Measurements from ENCODE around the gene CNTN3.

Gene CNTN3
- total RNA-seq, result 0 reads per million in 4 donors

- DNase-seq, result peak in 1 of 5 donors; percentile 10
Measured at GRCh38 chr3:74614107-74614967, at the start of gene CNTN3. Gene CNTN3, minus strand, starts transcription at chr3:74614659. Its CDS starts 93,547 bp downstream, at chr3:74521112.

GRCh38 chr3:74663178-74663577 is 48.7 kb upstream of the CNTN3 start:
- DNase-seq, result no peak

GRCh38 chr3:74661672-74662071 is 47.2 kb upstream of the CNTN3 start:
- DNase-seq, result no peak

GRCh38 chr3:74651885-74652284 is 37.4 kb upstream of the CNTN3 start:
- no peak for DNase-seq

GRCh38 chr3:74651292-74651691 is 36.8 kb upstream of the CNTN3 start:
- DNase-seq, result no peak

- no peak for DNase-seq
Measured at GRCh38 chr3:74648107-74648506, 33.6 kb upstream of the CNTN3 start.

GRCh38 chr3:74646094-74646493 is 31.6 kb upstream of the CNTN3 start:
- DNase-seq, result no peak

- DNase-seq, result no peak
Measured at GRCh38 chr3:74643636-74644035, 29.2 kb upstream of the CNTN3 start.

GRCh38 chr3:74642876-74643275 is 28.4 kb upstream of the CNTN3 start:
- no peak for DNase-seq

- DNase-seq, result no peak
Measured at GRCh38 chr3:74640211-74640610, 25.8 kb upstream of the CNTN3 start.

- no peak for DNase-seq
Measured at GRCh38 chr3:74639681-74640080, 25.2 kb upstream of the CNTN3 start.

GRCh38 chr3:74636981-74637380 is 22.5 kb upstream of the CNTN3 start:
- DNase-seq, result no peak

- no peak for DNase-seq
Measured at GRCh38 chr3:74633021-74633420, 18.6 kb upstream of the CNTN3 start.

- no peak for DNase-seq
Measured at GRCh38 chr3:74631351-74632140, 17.1 kb upstream of the CNTN3 start.

GRCh38 chr3:74630602-74631001 is 16.1 kb upstream of the CNTN3 start:
- no peak for DNase-seq

- DNase-seq, result no peak
Measured at GRCh38 chr3:74626011-74626410, 11.6 kb upstream of the CNTN3 start.

GRCh38 chr3:74624301-74624700 is 9.8 kb upstream of the CNTN3 start:
- DNase-seq, result no peak

- DNase-seq, result no peak
Measured at GRCh38 chr3:74623261-74623836, 8.9 kb upstream of the CNTN3 start.

- DNase-seq, result no peak
Measured at GRCh38 chr3:74621581-74621980, 7.1 kb upstream of the CNTN3 start.

- DNase-seq, result no peak
Measured at GRCh38 chr3:74617776-74618175, 3.3 kb upstream of the CNTN3 start.

- no peak for DNase-seq
Measured at GRCh38 chr3:74613521-74614106, 845 bp downstream of the CNTN3 start.

- no peak for DNase-seq
Measured at GRCh38 chr3:74613060-74613459, 1.4 kb downstream of the CNTN3 start.

GRCh38 chr3:74611206-74611605 is 3.3 kb downstream of the CNTN3 start:
- DNase-seq, result no peak

Data from T-helper 1 cell (primary cell).